Stimulated activated CD8-positive, alpha-beta memory T cell treated with anti-CD3 and anti-CD28 coated beads, Interleukin-4, amount 100 ng/mL, for 4 hours (primary cell): Measurements from ENCODE around the gene RAB3IL1.
"Not testable (repeated sequence)": the region's sequence is repeated elsewhere in the genome, so short reads cannot be mapped to it uniquely, and the experiment has no call there.

ENCODE experiments used
- DNase-seq, 2 donors: peaks; one replicate each; pipeline ENCODE4 v3.0.0-alpha.2; 2020; ENCODE audit warnings: low read depth in 2 of 2, low spot score in 1 of 2

Gene RAB3IL1

DNA sequence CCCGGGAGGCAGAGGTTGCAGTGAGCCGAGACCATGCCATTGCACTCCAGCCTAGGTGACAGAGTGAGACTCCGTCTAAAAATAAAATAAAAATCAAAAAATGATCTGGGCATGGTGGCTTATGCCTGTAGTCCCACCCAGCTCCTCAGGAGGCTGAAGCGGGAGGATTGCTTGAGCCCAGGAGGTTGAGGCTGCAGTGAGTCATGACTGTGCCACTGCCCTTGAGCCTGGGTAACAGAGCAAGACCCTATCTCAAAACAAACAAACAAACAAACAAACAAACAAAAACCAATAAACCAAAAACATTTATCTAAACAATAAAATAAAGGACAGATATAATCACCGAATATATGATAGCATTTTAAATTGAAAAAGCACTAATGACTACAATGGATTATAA, 36.3 kb upstream of the RAB3IL1 start:
- not testable (repeated sequence) for DNase-seq

- no peak for DNase-seq
Measured at GRCh38 chr11:61952882-61953281, 35.5 kb upstream of the RAB3IL1 start.

DNA sequence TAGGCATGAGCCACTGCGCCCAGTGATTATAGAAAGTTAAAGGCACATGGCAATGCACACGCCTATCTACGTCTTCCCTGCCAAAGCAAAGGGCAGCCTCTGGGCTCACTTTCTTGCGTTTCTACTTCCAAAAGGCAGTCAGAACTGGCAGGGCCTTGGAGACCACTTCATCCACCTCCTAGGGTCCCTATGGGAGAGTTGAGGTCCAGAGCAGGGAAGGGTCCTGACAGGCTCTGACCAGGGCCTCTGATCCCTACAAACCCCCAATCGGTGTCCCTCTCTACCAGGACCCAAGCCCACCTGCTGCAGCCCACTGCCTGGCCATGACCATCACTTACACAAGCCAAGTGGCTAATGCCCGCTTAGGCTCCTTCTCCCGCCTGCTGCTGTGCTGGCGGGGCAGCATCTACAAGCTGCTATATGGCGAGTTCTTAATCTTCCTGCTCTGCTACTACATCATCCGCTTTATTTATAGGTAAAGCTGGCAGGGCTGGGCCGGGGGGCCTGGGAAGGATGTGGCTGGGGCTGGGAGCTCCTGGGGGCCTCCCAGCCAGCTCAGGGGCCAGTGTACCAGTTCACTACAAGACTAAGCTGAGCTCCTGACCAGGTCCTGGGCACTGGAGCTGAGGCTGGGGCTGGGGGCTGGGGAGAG, 34.2 kb upstream of the RAB3IL1 start:
- DNase-seq: no peak

- DNase-seq: no peak
Measured at GRCh38 chr11:61950035-61950547, 32.7 kb upstream of the RAB3IL1 start, which contains the start of gene BEST1. Gene BEST1 (plus strand): TSS chr11:61950351. CDS start chr11:61951807, 1,456 bp downstream.

GRCh38 chr11:61949169-61950034, 32.0 kb upstream of the RAB3IL1 start:
- DNase-seq: no peak

DNA sequence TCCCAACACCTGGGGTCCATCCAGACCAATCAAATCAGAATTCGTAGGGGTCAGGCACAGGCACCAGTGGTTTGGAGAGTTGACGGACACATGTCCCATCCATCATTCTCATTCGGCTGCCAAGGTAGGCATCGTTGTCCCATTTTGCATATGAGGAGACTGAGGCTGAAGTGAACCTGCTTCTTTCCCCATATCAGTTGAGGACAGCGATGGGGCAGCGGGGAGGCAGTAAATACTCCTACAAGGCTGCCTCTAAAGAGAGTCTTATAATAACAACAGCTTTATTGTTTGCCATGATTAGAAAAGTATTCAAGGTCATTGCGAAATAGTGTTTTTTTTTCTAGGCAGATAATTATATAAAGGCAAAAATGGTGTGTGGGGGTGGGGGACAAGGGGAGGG, 31.1 kb upstream of the RAB3IL1 start:
- no peak for DNase-seq

DNA sequence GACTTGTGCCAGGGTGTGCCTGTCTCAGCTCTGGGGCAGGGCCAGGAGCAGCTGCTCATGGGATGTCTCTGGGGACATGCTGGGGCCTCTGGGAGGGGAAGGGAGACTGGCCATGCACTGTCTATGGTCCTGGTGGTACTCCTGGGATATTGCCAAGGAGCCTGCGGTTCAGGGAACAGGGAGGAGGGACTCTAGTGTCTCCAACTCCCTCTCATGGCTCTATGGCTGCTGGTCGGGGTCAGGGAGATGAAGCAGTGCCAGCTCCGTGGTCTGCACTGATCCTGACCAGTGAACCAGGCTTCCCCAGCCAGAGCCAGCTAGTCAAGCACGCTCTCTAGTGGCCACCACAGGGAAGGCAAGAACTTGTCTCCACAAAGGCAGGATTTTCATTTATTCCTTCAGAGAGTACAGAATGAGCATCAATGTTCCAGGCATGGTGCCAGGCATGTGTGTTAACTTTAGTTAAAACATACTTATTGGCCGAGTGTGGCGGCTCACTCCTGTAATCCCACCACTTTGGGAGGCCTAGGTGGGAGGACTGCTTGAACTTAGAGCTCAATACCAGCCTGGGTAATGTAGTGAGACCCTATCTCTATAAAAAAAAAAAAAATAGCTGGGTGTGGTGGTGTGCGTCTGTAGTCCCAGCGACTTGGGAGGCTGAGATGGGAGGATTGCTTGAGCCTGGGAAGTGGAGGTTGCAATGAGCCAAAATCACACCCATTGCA, 30.3 kb upstream of the RAB3IL1 start:
- no peak for DNase-seq

GRCh38 chr11:61946894-61947293, 29.5 kb upstream of the RAB3IL1 start:
- no peak for DNase-seq

- no peak for DNase-seq
Measured at GRCh38 chr11:61945191-61945590, 27.8 kb upstream of the RAB3IL1 start.

DNA sequence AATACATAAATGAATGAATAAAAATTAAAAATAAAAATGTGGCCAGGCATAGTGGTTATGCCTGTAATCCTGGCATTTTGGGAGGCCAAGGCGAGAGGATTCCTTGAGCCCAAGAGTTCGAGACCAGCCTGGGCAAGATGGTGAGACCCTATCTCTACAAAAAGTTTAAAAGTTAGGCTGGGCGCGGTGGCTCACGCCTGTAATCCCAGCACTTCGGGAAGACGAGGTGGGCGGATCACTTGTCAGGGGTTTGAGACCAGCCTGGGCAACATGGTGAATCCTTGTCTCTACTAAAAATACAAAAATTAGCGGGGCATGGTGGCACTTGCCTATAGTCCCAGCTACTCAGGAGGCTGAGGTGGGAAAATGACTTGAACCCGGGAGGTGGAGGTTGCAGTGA, 23.1 kb upstream of the RAB3IL1 start:
- no peak for DNase-seq

DNA sequence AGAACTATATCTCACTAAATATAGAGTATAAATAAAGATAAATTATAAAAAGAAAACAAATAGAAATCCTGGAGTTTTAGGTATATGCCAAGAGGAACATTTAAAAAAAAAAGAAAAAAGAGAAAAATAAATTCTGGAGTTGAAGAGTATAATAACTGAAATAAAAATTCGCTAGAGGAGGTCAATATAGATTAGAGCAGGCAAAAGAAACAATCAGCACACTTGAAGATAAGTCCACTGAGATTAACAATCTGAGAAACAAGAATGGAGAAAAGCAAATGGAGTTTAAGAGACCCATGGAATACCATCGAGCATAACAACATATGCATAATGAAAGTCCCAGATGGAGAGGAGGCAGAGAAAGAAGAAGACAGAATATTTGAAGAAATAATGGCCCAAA, 18.5 kb upstream of the RAB3IL1 start:
- no peak for DNase-seq

- no peak for DNase-seq
Measured at GRCh38 chr11:61930933-61931332, 13.6 kb upstream of the RAB3IL1 start.

DNA sequence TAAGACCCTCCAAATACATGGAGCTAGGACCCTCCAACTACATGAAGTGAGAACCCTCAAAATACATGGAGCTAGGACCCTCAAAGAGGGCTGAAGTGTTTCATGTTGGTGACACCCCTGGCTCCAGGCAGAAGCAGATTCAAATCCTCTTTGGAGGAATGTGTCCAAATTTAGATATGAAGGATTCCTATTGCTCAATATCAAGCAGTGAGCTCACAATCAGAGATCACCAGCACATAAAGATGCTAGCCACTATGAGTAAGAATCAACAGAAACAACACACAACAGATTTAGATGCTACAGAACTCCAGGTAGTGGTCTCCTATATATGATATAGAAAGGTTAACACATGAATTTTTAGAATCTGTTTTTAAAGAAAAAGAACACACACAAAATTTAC, 11.2 kb upstream of the RAB3IL1 start:
- DNase-seq: no peak

DNA sequence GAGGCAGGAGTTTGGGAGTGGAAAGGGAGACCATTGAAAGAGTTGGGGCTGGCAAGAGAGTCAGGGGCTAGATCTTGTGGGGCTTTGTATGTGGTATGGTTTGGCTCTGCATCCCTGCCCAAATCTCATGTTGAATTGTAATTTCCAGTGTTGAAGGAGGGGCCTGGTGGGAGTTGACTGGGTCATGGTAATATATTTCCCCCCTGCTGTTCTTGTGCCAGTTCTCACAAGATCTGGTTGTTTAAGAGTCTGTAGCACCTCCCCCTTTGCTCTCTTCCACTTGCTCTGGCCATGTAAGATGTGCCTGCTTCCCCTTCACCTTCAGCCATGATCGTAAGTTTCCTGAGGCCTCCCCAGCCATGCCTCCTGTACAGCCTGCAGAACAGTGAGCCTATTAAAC, 10.1 kb upstream of the RAB3IL1 start:
- DNase-seq: no peak

DNA sequence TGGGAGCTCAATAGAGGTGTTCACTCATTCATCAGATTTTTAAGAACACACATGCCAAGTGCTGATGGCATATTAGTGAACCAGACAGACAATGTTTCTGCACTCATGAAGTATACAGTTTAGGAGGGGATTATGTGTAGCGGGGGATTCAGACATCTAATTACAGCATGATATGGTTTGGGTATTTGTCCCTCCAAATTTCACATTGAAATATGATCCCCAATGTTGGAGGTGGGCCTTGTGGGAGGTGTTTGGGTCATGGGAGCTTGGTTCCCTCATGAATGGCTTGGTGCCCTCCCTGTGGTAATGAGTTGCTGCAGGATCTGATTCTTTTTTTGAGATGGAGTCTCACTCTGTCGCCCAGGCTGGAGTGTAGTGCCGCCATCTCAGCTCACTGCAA, 8.9 kb upstream of the RAB3IL1 start:
- no peak for DNase-seq

- DNase-seq: no peak
Measured at GRCh38 chr11:61925736-61926135, 8.4 kb upstream of the RAB3IL1 start.

GRCh38 chr11:61924064-61924455, 6.7 kb upstream of the RAB3IL1 start:
- DNase-seq: no peak

DNA sequence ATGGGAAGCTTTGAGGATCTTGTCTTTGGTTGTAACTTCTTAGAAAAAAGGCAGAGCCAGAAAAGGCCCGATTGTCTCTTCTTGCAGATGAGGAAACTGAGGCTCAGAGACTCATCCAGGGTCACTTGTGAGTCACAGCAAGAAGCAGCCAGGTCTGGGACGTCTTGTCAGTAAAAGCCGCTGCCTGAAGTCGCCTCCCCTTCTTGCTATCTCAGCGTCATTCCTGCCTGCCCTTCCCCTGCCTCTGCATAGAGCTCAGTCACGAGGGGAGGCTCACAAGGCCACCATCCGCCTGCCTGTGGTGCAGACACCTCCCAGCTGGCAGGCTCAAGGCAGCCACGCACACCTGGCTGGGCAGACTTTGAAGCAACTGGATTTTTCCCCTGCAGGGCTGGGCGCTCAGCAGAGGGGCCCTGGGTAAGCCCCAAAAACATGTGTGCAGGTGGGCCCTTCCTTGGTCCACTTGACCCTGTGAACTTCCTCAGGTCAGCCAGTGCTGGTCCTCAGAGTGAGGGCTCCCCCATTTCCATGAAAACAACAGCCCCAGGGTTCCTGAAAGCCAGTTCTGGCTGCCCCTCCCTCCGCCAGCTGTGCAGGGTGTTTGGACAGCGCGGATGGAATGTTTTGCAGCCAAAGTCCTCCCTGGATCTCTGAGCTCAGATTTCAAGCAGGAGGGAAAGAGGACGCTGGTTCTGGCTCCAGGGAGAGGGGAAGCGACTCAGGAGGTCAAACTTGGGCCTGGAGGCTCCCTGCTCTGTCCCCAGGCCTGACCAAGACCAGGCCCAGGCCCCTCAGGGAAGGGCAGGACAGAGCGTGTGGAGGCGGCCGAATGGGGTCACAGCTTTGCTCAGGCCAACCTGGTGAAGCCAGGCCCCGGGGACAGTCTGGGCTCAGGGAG, 6.0 kb upstream of the RAB3IL1 start:
- DNase-seq: no peak

- no peak for DNase-seq
Measured at GRCh38 chr11:61922539-61922938, 5.2 kb upstream of the RAB3IL1 start.

DNA sequence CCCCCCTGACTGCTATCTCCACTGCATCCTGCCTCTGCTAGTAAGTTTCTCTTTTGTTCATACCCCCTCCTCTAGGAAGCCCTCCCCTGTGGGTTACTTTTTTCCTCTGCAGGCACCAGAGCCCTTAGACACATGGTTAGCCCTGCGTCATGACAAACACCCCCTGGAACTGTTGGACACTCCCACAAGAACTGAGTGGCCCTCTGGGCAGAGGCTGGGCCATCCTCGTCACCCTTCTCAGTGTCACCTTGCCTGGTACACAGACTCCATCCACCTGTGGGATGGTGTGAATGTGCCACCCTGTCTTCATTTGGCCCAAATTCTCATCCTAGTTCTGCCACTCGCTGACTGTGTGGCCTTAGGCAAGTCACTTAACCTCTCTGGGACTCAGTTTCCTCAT, 4.1 kb upstream of the RAB3IL1 start:
- DNase-seq: no peak
